ENCODE data around the gene SLC17A4. TPM values are rescaled to one million over a fixed set of nuclear protein-coding genes. Genes with fewer than 3 reads are reported as not detected.

SLC17A4 gene
- total RNA-seq: not detected

- DNase-seq: no peak
- peaks cover 8% of the 10 kb centered on the region for H3K27me3 Mint-ChIP-seq
- H3K9me3 Mint-ChIP-seq: no peaks in the 10 kb centered on the region
- no peak within 1 kb of the TSS for H3K27ac Mint-ChIP-seq
- H3K4me3 Mint-ChIP-seq: no peak within 1 kb of the TSS
- H3K36me3 Mint-ChIP-seq: no peaks in the 10 kb centered on the region
- H3K4me1 Mint-ChIP-seq: no peaks in the 10 kb centered on the region
These were observed at the start of gene SLC17A4 for GRCh38 chr6:25754535-25754934. SLC17A4 (plus strand) TSS chr6:25754742; CDS start chr6:25761963, 7,221 bp downstream.

GRCh38 chr6:25706314-25707014 is 48.1 kb upstream of the SLC17A4 start:
- H3K27ac Mint-ChIP-seq: no peak overlapping the region
- no peaks in the 10 kb centered on the region for H3K36me3 Mint-ChIP-seq
- H3K4me1 Mint-ChIP-seq: no peaks in the 10 kb centered on the region
- peaks cover 5% of the 10 kb centered on the region for H3K27me3 Mint-ChIP-seq
- no peak overlapping the region for H3K4me3 Mint-ChIP-seq
- no peak for DNase-seq
- H3K9me3 Mint-ChIP-seq: no peaks in the 10 kb centered on the region

- DNase-seq: no peak
- no peaks in the 10 kb centered on the region for H3K9me3 Mint-ChIP-seq
- H3K4me3 Mint-ChIP-seq: no peak overlapping the region
- no peak overlapping the region for H3K27ac Mint-ChIP-seq
- peaks cover 5% of the 10 kb centered on the region for H3K27me3 Mint-ChIP-seq
- no peaks in the 10 kb centered on the region for H3K4me1 Mint-ChIP-seq
- H3K36me3 Mint-ChIP-seq: no peaks in the 10 kb centered on the region
These were observed 44.8 kb upstream of the SLC17A4 start for GRCh38 chr6:25709761-25710160.

GRCh38 chr6:25710287-25710686 is 44.3 kb upstream of the SLC17A4 start:
- DNase-seq: no peak
- Mint-ChIP-seq H3K4me3 (no peak overlapping the region), H3K27me3 (peaks cover 5% of the 10 kb centered on the region), H3K4me1 (no peaks in the 10 kb centered on the region), H3K9me3 (no peaks in the 10 kb centered on the region), H3K36me3 (no peaks in the 10 kb centered on the region), H3K27ac (no peak overlapping the region)

- Mint-ChIP-seq H3K27ac (no peak overlapping the region), H3K27me3 (peaks cover 5% of the 10 kb centered on the region), H3K36me3 (no peaks in the 10 kb centered on the region), H3K9me3 (no peaks in the 10 kb centered on the region), H3K4me1 (no peaks in the 10 kb centered on the region), H3K4me3 (no peak overlapping the region)
- no peak for DNase-seq
These were observed 40.7 kb upstream of the SLC17A4 start for GRCh38 chr6:25713824-25714223.

- Mint-ChIP-seq H3K4me3 (no peak overlapping the region), H3K9me3 (no peaks in the 10 kb centered on the region), H3K27me3 (peaks cover 9% of the 10 kb centered on the region), H3K4me1 (no peaks in the 10 kb centered on the region), H3K27ac (no peak overlapping the region), H3K36me3 (no peaks in the 10 kb centered on the region)
- DNase-seq: no peak
These were observed 39.8 kb upstream of the SLC17A4 start for GRCh38 chr6:25714765-25715164.

GRCh38 chr6:25715794-25716193 is 38.7 kb upstream of the SLC17A4 start:
- Mint-ChIP-seq H3K4me3 (no peak overlapping the region), H3K27me3 (peaks cover 12% of the 10 kb centered on the region), H3K36me3 (no peaks in the 10 kb centered on the region), H3K27ac (no peak overlapping the region), H3K4me1 (peaks cover 2% of the 10 kb centered on the region), H3K9me3 (no peaks in the 10 kb centered on the region)
- no peak for DNase-seq

- Mint-ChIP-seq H3K27ac (no peak overlapping the region), H3K27me3 (peaks cover 21% of the 10 kb centered on the region), H3K4me1 (peaks cover 2% of the 10 kb centered on the region), H3K9me3 (no peaks in the 10 kb centered on the region), H3K4me3 (no peak overlapping the region), H3K36me3 (no peaks in the 10 kb centered on the region)
- DNase-seq: no peak
These were observed 36.4 kb upstream of the SLC17A4 start for GRCh38 chr6:25717866-25718740.

- H3K9me3 Mint-ChIP-seq: no peaks in the 10 kb centered on the region
- no peak overlapping the region for H3K27ac Mint-ChIP-seq
- no peak for DNase-seq
- H3K4me3 Mint-ChIP-seq: no peak overlapping the region
- H3K36me3 Mint-ChIP-seq: no peaks in the 10 kb centered on the region
- peaks cover 46% of the 10 kb centered on the region for H3K27me3 Mint-ChIP-seq
- no peaks in the 10 kb centered on the region for H3K4me1 Mint-ChIP-seq
These were observed 28.2 kb upstream of the SLC17A4 start for GRCh38 chr6:25726122-25726911.

- Mint-ChIP-seq H3K27ac (no peak overlapping the region), H3K4me3 (no peak overlapping the region), H3K36me3 (no peaks in the 10 kb centered on the region), H3K4me1 (no peaks in the 10 kb centered on the region), H3K9me3 (no peaks in the 10 kb centered on the region), H3K27me3 (peaks cover 53% of the 10 kb centered on the region)
- no peak for DNase-seq
These were observed 27.5 kb upstream of the SLC17A4 start for GRCh38 chr6:25727028-25727427.

GRCh38 chr6:25730907-25731306 is 23.6 kb upstream of the SLC17A4 start:
- Mint-ChIP-seq H3K4me1 (no peaks in the 10 kb centered on the region), H3K27ac (no peak overlapping the region), H3K36me3 (no peaks in the 10 kb centered on the region), H3K9me3 (no peaks in the 10 kb centered on the region), H3K27me3 (peaks cover 56% of the 10 kb centered on the region), H3K4me3 (no peak overlapping the region)
- no peak for DNase-seq

GRCh38 chr6:25731721-25732120 is 22.8 kb upstream of the SLC17A4 start:
- Mint-ChIP-seq H3K4me1 (no peaks in the 10 kb centered on the region), H3K9me3 (peaks cover 3% of the 10 kb centered on the region), H3K27me3 (peaks cover 60% of the 10 kb centered on the region), H3K36me3 (no peaks in the 10 kb centered on the region), H3K27ac (no peak overlapping the region), H3K4me3 (no peak overlapping the region)
- no peak for DNase-seq

GRCh38 chr6:25732468-25733198 is 21.9 kb upstream of the SLC17A4 start:
- Mint-ChIP-seq H3K27ac (no peak overlapping the region), H3K9me3 (peaks cover 3% of the 10 kb centered on the region), H3K27me3 (peaks cover 65% of the 10 kb centered on the region), H3K4me1 (no peaks in the 10 kb centered on the region), H3K4me3 (no peak overlapping the region), H3K36me3 (no peaks in the 10 kb centered on the region)
- no peak for DNase-seq

GRCh38 chr6:25735261-25735660 is 19.3 kb upstream of the SLC17A4 start:
- Mint-ChIP-seq H3K4me1 (no peaks in the 10 kb centered on the region), H3K4me3 (no peak overlapping the region), H3K36me3 (no peaks in the 10 kb centered on the region), H3K27ac (no peak overlapping the region), H3K27me3 (peaks cover 59% of the 10 kb centered on the region), H3K9me3 (peaks cover 3% of the 10 kb centered on the region)
- DNase-seq: no peak

All from activated naive CD8-positive, alpha-beta T cell treated with anti-CD3 and anti-CD28 coated beads for 36 hours (primary cell).